ENCODE results near the gene ALPG.

DNA sequence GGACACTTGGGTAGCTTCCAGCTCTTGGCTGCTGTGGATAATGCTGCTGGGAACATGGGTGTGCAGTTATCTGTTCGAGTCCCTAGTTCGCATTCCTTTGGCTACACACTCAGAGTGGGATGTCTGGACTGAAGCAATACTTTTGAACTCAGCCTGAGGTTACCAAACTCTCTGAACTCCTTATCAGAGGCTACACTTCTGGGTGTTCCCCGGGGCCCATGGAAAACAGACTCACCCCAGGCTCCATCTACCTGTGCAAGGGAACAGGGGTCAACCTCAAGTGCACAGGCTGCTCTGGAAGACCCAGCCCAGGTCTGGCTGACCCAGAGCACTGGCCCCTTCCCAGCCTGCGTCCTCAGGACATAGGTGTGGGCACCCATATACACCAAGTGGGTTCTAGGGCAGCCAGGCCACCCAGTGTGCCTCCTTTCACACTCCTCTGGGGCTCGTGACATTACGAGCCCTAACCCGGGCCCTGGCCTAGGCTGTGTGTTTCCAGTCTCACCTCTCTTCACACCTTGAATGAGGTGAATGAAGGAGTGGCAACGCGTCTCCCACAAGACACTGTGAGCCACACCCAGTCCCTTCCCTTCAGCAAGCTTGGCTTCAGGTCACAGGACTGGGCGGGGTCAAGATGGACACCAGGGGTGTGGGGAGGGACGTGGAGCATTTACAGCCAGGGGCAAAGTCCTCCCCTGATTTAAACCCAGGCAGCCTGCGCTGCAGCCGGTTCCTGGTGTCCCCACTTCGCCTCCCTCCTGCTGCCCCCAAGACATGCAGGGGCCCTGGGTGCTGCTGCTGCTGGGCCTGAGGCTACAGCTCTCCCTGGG, 49.0 kb downstream of the ALPG start, which contains the start of gene ALPI:
- TF ChIP-seq, protein P1, sequence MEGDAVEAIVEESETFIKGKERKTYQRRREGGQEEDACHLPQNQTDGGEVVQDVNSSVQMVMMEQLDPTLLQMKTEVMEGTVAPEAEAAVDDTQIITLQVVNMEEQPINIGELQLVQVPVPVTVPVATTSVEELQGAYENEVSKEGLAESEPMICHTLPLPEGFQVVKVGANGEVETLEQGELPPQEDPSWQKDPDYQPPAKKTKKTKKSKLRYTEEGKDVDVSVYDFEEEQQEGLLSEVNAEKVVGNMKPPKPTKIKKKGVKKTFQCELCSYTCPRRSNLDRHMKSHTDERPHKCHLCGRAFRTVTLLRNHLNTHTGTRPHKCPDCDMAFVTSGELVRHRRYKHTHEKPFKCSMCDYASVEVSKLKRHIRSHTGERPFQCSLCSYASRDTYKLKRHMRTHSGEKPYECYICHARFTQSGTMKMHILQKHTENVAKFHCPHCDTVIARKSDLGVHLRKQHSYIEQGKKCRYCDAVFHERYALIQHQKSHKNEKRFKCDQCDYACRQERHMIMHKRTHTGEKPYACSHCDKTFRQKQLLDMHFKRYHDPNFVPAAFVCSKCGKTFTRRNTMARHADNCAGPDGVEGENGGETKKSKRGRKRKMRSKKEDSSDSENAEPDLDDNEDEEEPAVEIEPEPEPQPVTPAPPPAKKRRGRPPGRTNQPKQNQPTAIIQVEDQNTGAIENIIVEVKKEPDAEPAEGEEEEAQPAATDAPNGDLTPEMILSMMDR (IDR thresholded peaks at IDR 0.05) = no peak
- TF ChIP-seq POLR2A (IDR thresholded peaks at IDR 0.05) = no peak
